Neural progenitor cell (in vitro differentiated cells): ENCODE data around the gene PRMT1.

Experiments
- CTCF ChIP-seq: fragments of 200-600 bp; sonication (generic); IDR thresholded peaks from 2 replicates; pipeline ENCODE4 v1.5.1; 2017; ENCODE audit warnings: antibody characterized with exemption, mild to moderate bottlenecking
- EZH2 ChIP-seq: fragments of 200-600 bp; sonication (generic); IDR thresholded peaks from 2 replicates; pipeline ENCODE4 v1.6.1; 2017; ENCODE audit warnings: antibody characterized with exemption, mild to moderate bottlenecking, moderate library complexity

- TF ChIP-seq CTCF (no peak), EZH2 (no peak)
Measured at GRCh38 chr19:49654581-49654980, 22.5 kb upstream of the PRMT1 start.
